A673 (cell line): ENCODE results near the gene TRAF4. TPM values are rescaled to one million over a fixed set of nuclear protein-coding genes. Genes with fewer than 3 reads are reported as not detected.

Experiments used
- BruUV-seq: library from RNA; stranded (reverse); fragments of 400-500 nt; replicated peaks from 2 replicates; lab custom pipeline; 2021; lab: Mats Ljungman, UMichigan
- CTCF ChIA-PET: fragments of 300-600 bp; sonication (Branson Sonifier 250); formaldehyde crosslinking; loops from one replicate; lab custom pipeline; 2022; ENCODE audit warnings: antibody characterized with exemption; lab: Charles Lee
- POLR2A ChIA-PET: fragments of 300-600 bp; sonication (Branson Sonifier 250); formaldehyde crosslinking; loops from one replicate; lab custom pipeline; 2022; ENCODE audit warnings: antibody characterized with exemption; ENCODE audit not compliant: low non-redundant PET; lab: Charles Lee
- DNase-seq: peaks from one replicate; pipeline ENCODE4 v3.0.0-alpha.2; 2015; ENCODE audit warnings: low spot score
- H3K27ac ChIP-seq: fragments of 200-600 bp; sonication (generic); 2 replicates; pipeline ENCODE4 v1.5.1; 2016; ENCODE audit warnings: mixed run types, low read depth, mild to moderate bottlenecking, mixed read lengths, antibody characterized with exemption, low read length; ENCODE audit not compliant: poor library complexity, severe bottlenecking
- H3K27me3 ChIP-seq: fragments of 200-600 bp; sonication (generic); replicated peaks from 2 replicates; pipeline ENCODE4 v1.6.1; 2017; ENCODE audit warnings: mixed run types, low read depth, mild to moderate bottlenecking, mixed read lengths, antibody characterized with exemption, low read length; ENCODE audit not compliant: insufficient read depth, poor library complexity
- H3K36me3 ChIP-seq: fragments of 200-600 bp; sonication (generic); 2 replicates; pipeline ENCODE4 v1.6.1; 2016; ENCODE audit warnings: mixed run types, mild to moderate bottlenecking, mixed read lengths, antibody characterized with exemption, low read length; ENCODE audit not compliant: insufficient read depth, poor library complexity, severe bottlenecking
- H3K4me1 ChIP-seq: fragments of 200-600 bp; sonication (generic); 2 replicates; pipeline ENCODE4 v1.6.1; 2017; ENCODE audit warnings: mixed run types, mild to moderate bottlenecking, mixed read lengths, antibody characterized with exemption, low read length; ENCODE audit not compliant: insufficient read depth, poor library complexity, severe bottlenecking
- H3K4me3 ChIP-seq: fragments of 200-600 bp; sonication (generic); 2 replicates; pipeline ENCODE4 v1.5.1; 2016; ENCODE audit warnings: low read depth, mixed run types, mild to moderate bottlenecking, mixed read lengths, low read length; ENCODE audit not compliant: poor library complexity, severe bottlenecking
- H3K9me3 ChIP-seq: fragments of 200-600 bp; sonication (generic); 2 replicates; pipeline ENCODE4 v1.6.1; 2016; ENCODE audit warnings: mixed run types, low read depth, mild to moderate bottlenecking, mixed read lengths, antibody characterized with exemption, low read length; ENCODE audit not compliant: poor library complexity, severe bottlenecking
- EZH2 ChIP-seq: fragments of 200-600 bp; sonication (generic); IDR thresholded peaks from 2 replicates; pipeline ENCODE4 v1.6.1; 2017; ENCODE audit warnings: borderline replicate concordance, low read depth, mild to moderate bottlenecking, mixed read lengths, antibody characterized with exemption, low read length; ENCODE audit not compliant: poor library complexity, severe bottlenecking
- intact Hi-C: fragments of 100-400 bp; cut with micrococcal nuclease; formaldehyde crosslinking; loops from one replicate; pipeline ENCODE4 v1.10.0; 2022; ENCODE audit not compliant: unreplicated experiment
- total RNA-seq: library from RNA; stranded (reverse); gene quantifications from 2 replicates; pipeline ENCODE4 v1.2.3, GENCODE V29; 2021
- TF ChIP-seq, protein P1 (sequence below): fragments of 300-800, 200-600 bp; sonication (generic); conservative IDR thresholded peaks from 2 replicates; pipeline ENCODE4 v1.5.1; 2017; ENCODE audit warnings: low read depth, mild to moderate bottlenecking, antibody characterized with exemption, low read length, moderate library complexity, mixed read lengths

Gene TRAF4
- total RNA-seq, 1 experiment from 2014 or later, result 128 TPM

DNA sequence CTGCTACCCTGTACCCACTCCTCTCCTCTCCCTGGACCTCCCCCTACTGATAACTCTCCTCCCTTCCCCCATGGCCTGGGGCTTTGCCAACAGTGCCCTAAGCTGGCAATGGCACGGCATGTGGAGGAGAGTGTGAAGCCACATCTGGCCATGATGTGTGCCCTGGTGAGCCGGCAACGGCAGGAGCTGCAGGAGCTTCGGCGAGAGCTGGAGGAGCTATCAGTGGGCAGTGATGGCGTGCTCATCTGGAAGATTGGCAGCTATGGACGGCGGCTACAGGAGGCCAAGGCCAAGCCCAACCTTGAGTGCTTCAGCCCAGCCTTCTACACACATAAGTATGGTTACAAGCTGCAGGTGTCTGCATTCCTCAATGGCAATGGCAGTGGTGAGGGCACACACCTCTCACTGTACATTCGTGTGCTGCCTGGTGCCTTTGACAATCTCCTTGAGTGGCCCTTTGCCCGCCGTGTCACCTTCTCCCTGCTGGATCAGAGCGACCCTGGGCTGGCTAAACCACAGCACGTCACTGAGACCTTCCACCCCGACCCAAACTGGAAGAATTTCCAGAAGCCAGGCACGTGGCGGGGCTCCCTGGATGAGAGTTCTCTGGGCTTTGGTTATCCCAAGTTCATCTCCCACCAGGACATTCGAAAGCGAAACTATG, 5.2 kb downstream of the TRAF4 start:
- POLR2A ChIA-PET, result no interaction called here
- H3K4me3 ChIP-seq, result no peak overlapping the region
- H3K9me3 ChIP-seq, result no peaks in the 10 kb centered on the region
- peak overlapping the region; percentile 55 for H3K27ac ChIP-seq
- peaks cover 43% of the 10 kb centered on the region for H3K36me3 ChIP-seq
- intact Hi-C loops, result loop anchor here (5.0 kb wide), 1 partner anchor 153 kb away; the partner anchor contains the start of gene DHRS13
- CTCF ChIA-PET, result interaction anchor here (1.6 to 1.9 kb wide), 2 partner anchors 22 to 368 kb away, joined by 3 to 12 read pairs; partner anchors contain the start of genes NEK8 and TLCD1
- no peaks in the 10 kb centered on the region for H3K27me3 ChIP-seq
- H3K4me1 ChIP-seq, result peaks cover 21% of the 10 kb centered on the region
- no TSS peak for BruUV-seq
- DNase-seq, result no peak
- TF ChIP-seq, protein P1, sequence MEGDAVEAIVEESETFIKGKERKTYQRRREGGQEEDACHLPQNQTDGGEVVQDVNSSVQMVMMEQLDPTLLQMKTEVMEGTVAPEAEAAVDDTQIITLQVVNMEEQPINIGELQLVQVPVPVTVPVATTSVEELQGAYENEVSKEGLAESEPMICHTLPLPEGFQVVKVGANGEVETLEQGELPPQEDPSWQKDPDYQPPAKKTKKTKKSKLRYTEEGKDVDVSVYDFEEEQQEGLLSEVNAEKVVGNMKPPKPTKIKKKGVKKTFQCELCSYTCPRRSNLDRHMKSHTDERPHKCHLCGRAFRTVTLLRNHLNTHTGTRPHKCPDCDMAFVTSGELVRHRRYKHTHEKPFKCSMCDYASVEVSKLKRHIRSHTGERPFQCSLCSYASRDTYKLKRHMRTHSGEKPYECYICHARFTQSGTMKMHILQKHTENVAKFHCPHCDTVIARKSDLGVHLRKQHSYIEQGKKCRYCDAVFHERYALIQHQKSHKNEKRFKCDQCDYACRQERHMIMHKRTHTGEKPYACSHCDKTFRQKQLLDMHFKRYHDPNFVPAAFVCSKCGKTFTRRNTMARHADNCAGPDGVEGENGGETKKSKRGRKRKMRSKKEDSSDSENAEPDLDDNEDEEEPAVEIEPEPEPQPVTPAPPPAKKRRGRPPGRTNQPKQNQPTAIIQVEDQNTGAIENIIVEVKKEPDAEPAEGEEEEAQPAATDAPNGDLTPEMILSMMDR, result no peak
- TF ChIP-seq EZH2, result no peak

DNA sequence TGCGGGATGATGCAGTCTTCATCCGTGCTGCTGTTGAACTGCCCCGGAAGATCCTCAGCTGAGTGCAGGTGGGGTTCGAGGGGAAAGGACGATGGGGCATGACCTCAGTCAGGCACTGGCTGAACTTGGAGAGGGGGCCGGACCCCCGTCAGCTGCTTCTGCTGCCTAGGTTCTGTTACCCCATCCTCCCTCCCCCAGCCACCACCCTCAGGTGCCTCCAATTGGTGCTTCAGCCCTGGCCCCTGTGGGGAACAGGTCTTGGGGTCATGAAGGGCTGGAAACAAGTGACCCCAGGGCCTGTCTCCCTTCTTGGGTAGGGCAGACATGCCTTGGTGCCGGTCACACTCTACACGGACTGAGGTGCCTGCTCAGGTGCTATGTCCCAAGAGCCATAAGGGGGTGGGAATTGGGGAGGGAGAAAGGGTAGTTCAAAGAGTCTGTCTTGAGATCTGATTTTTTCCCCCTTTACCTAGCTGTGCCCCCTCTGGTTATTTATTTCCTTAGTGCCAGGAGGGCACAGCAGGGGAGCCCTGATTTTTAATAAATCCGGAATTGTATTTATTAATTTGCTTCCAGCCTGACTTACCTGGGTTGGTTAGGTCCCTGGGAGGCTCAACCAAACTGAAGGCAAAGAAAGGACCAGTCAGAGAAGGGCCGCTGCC, 5.8 kb downstream of the TRAF4 start:
- Histone ChIP-seq H3K36me3 (peaks cover 43% of the 10 kb centered on the region), H3K4me3 (no peak overlapping the region), H3K27me3 (no peaks in the 10 kb centered on the region), H3K9me3 (no peaks in the 10 kb centered on the region), H3K4me1 (peaks cover 21% of the 10 kb centered on the region), H3K27ac (peak overlapping the region; percentile 50)
- no peak for DNase-seq
- no peak for TF ChIP-seq EZH2
- TF ChIP-seq, protein P1, result no peak
- POLR2A ChIA-PET, result interaction anchor here (0.6 kb wide), 1 partner anchor 21 kb away, joined by 4 read pairs; no protein-coding TSS in a partner anchor
- intact Hi-C loops, result loop anchor here (2.0 to 5.0 kb wide), 2 partner anchors 23 to 153 kb away; partner anchors contain the start of genes DHRS13 and TLCD1
- CTCF ChIA-PET, result interaction anchor here (0.5 to 2.5 kb wide), 8 partner anchors 11 to 367 kb away, joined by 3 to 82 read pairs (median 6); partner anchors contain the start of genes NEK8 and TLCD1
- no TSS peak for BruUV-seq

DNA sequence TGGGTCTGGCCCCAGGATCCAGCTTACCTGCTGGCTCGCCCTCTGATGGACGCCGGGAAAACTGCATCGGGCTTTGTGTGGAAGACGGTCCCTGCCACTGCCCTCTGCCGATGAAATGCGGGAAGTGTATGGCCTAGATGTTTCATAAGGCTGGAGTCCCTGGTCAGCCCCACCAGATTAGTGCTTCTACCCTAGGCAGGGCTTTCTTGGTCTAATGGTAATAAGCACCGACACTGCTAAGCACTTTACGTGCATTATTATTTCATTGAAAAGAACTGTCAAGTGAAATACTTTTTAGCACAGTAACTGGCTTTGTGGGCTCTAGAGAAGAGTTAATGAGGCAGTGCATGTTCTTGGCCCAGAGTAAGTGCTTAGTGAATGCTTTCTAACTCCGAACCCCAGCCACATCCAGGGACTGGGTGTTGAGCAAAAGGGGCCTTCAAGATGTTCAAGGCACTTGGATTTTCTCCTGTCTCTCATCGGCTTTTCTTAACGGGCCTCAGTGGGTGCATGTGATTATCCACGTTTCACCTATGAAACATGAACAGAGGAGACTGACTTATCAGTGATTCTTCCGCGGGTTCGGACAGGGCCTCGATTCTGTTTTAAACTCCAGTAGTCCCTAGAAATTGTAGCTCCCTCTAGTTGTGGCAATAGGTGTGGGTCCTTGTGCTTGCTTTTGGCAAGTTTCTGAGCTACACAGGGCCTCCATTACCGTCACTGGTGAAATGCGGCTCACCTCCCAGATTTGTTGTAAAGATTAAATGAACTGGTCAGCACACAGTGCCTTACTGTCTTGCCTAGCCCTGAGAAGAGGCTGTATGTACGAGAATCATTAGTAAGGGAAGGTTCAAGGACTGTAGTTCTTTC, 6.6 kb downstream of the TRAF4 start:
- intact Hi-C loops, result loop anchor here (2.0 kb wide), 1 partner anchor 24 kb away; the partner anchor contains the start of gene TLCD1
- no peak overlapping the region for H3K27ac ChIP-seq
- BruUV-seq, result TSS peak; percentile 37
- ChIA-PET CTCF (interaction anchor here (0.5 to 2.5 kb wide), 9 partner anchors 10 to 367 kb away, joined by 3 to 82 read pairs (median 5); partner anchors contain the start of genes NEK8 and TLCD1), POLR2A (interaction anchor here (0.6 kb wide), 1 partner anchor 21 kb away, joined by 4 read pairs; no protein-coding TSS in a partner anchor)
- no peaks in the 10 kb centered on the region for H3K9me3 ChIP-seq
- no peak overlapping the region for H3K4me3 ChIP-seq
- peak; percentile 95 for DNase-seq
- H3K4me1 ChIP-seq, result peaks cover 21% of the 10 kb centered on the region
- H3K27me3 ChIP-seq, result no peaks in the 10 kb centered on the region
- TF ChIP-seq, protein P1, result peak; percentile 99
- TF ChIP-seq EZH2, result no peak
- H3K36me3 ChIP-seq, result peaks cover 43% of the 10 kb centered on the region
